SK-N-SH treated with all-trans-retinoic acid at 6 μM for 48 hours (cell line): ENCODE measurements around the gene FUT4.

Experiments
- BACH2 ChIP-seq: fragments of 250-450 bp; sonication (Bioruptor Pico); IDR thresholded peaks from 2 replicates; pipeline ENCODE4 v1.9.0; 2021; ENCODE audit warnings: mild to moderate bottlenecking, borderline replicate concordance
- PPARA ChIP-seq: fragments of 250-450 bp; sonication (Bioruptor Pico); IDR thresholded peaks from 2 replicates; pipeline ENCODE4 v1.5.0; 2020; ENCODE audit warnings: mild to moderate bottlenecking, borderline replicate concordance
- SNAI2 ChIP-seq: fragments of 250-450 bp; sonication (Bioruptor Pico); IDR thresholded peaks from 2 replicates; pipeline ENCODE4 v1.5.0; 2020; ENCODE audit warnings: mild to moderate bottlenecking, moderate library complexity
- TCF4 ChIP-seq: fragments of 250-450 bp; sonication (Bioruptor Pico); IDR thresholded peaks from 2 replicates; pipeline ENCODE4 v1.8.0; 2021; ENCODE audit warnings: mild to moderate bottlenecking, moderate library complexity, borderline replicate concordance
- TOX ChIP-seq: fragments of 250-450 bp; sonication (Bioruptor Pico); IDR thresholded peaks from 2 replicates; pipeline ENCODE4 v1.8.0; 2021; ENCODE audit warnings: mild to moderate bottlenecking, moderate library complexity, borderline replicate concordance
- TSHZ2 ChIP-seq: fragments of 250-450 bp; sonication (Bioruptor Pico); IDR thresholded peaks from 2 replicates; pipeline ENCODE4 v1.5.0; 2020; ENCODE audit warnings: mild to moderate bottlenecking, moderate library complexity
- ZC3H10 ChIP-seq: fragments of 250-450 bp; sonication (Bioruptor Pico); IDR thresholded peaks from 2 replicates; pipeline ENCODE4 v1.5.1; 2021; ENCODE audit warnings: mild to moderate bottlenecking, moderate library complexity
- ZFP3 ChIP-seq: fragments of 250-450 bp; sonication (Bioruptor Pico); IDR thresholded peaks from 2 replicates; pipeline ENCODE4 v1.5.0; 2020; ENCODE audit warnings: mild to moderate bottlenecking, moderate library complexity
- ZFP30 ChIP-seq: fragments of 450-650 bp; formaldehyde crosslinking; IDR thresholded peaks from 2 replicates; pipeline ENCODE4 v1.5.0; 2022; ENCODE audit warnings: mild to moderate bottlenecking, moderate library complexity
- TF ChIP-seq, protein P1 (sequence below): fragments of 250-450 bp; sonication (Bioruptor Pico); IDR thresholded peaks from 2 replicates; pipeline ENCODE4 v1.8.0; 2020; ENCODE audit warnings: mild to moderate bottlenecking, moderate library complexity, borderline replicate concordance

DNA sequence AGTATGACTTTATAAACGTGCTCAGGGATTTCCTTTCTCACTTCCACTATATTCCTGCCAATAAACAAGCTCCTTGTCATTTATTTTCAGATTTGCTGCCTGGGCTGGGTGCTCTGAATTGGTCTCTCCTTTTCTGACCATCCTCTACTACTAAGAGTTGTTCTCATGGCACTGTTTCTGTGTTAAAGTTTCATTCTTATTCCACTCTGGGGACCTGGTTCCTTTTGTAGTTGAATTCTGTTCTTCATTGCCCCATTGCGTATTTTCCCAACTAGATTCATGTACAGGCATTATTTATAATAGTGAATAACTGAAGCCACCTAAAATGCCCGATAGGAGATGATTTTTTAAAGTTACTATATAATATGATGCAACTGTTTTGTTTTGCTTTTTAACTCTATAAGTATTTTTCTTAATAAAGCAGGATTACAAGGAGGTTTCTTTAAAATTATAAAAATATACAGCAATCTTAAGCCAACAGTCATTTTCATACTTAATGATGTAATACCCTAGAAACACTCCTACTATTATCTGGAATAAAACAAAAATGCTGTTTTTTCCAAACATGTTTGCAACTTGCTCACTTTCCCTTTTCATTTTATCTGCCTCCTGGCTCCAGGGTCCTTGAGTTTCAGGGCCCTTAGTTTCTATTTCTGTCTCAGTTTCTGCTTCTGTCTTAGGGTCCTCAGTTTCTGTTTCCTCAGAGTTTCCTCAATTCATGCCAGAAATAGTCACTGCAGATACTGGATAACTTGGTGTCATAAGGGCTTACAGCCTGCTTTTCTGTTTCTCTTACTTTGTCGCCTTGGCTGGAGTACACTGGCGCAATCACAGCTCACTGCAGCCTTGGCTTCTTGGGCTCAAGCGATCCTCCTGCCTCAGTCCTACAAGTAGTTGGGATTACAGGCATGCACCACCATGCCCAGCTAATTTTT is 9.8 kb upstream of the FUT4 start:
- TF ChIP-seq ZFP30 (CRISPR knock-in tag): no peak
- TF ChIP-seq BACH2: no peak
- TF ChIP-seq TOX: no peak
- TF ChIP-seq ZC3H10 (CRISPR knock-in tag): no peak
- no peak for TF ChIP-seq TCF4 (CRISPR knock-in tag)
- TF ChIP-seq TSHZ2 (CRISPR knock-in tag): no peak
- TF ChIP-seq PPARA (CRISPR knock-in tag): no peak
- TF ChIP-seq ZFP3: no peak
- no peak for TF ChIP-seq SNAI2 (CRISPR knock-in tag)
- TF ChIP-seq, protein P1, sequence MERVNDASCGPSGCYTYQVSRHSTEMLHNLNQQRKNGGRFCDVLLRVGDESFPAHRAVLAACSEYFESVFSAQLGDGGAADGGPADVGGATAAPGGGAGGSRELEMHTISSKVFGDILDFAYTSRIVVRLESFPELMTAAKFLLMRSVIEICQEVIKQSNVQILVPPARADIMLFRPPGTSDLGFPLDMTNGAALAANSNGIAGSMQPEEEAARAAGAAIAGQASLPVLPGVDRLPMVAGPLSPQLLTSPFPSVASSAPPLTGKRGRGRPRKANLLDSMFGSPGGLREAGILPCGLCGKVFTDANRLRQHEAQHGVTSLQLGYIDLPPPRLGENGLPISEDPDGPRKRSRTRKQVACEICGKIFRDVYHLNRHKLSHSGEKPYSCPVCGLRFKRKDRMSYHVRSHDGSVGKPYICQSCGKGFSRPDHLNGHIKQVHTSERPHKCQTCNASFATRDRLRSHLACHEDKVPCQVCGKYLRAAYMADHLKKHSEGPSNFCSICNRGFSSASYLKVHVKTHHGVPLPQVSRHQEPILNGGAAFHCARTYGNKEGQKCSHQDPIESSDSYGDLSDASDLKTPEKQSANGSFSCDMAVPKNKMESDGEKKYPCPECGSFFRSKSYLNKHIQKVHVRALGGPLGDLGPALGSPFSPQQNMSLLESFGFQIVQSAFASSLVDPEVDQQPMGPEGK (CRISPR knock-in tag): no peak
